OCI-LY7 (cell line): ENCODE results near the gene ANKS6.

ENCODE experiments used
- CTCF ChIP-seq: fragments of 200-600 bp; sonication (generic); conservative IDR thresholded peaks from 2 replicates; pipeline ENCODE4 v1.5.1; 2014; ENCODE audit warnings: mild to moderate bottlenecking, antibody characterized with exemption, low read length, moderate library complexity, mixed read lengths
- EZH2phosphoT487 ChIP-seq: fragments of 200-600 bp; sonication (generic); IDR thresholded peaks from 2 replicates; pipeline ENCODE4 v1.6.1; 2018; ENCODE audit warnings: low read depth, borderline replicate concordance, mild to moderate bottlenecking, mixed run types, antibody characterized with exemption, low read length, moderate library complexity, mixed read lengths

- TF ChIP-seq CTCF (no peak), EZH2phosphoT487 (no peak)
Observed at GRCh38 chr9:98808411-98808815, 12.1 kb upstream of the ANKS6 start.
